ENCODE results near the gene SORCS1.

SORCS1 gene

GRCh38 chr10:106913348-106913747, 251.2 kb downstream of the SORCS1 start:
- H3K27ac ChIP-seq, result no peak overlapping the region
- TF ChIP-seq ZFX (IDR thresholded peaks at IDR 0.05; ENCODE audit: borderline replicate concordance), result no peak
- no peak for TF ChIP-seq CTCF (IDR thresholded peaks at IDR 0.05)

GRCh38 chr10:106911096-106911495, 253.4 kb downstream of the SORCS1 start:
- TF ChIP-seq ZFX (IDR thresholded peaks at IDR 0.05; ENCODE audit: borderline replicate concordance) (no peak), CTCF (IDR thresholded peaks at IDR 0.05) (no peak)
- H3K27ac ChIP-seq, result no peak overlapping the region

DNA sequence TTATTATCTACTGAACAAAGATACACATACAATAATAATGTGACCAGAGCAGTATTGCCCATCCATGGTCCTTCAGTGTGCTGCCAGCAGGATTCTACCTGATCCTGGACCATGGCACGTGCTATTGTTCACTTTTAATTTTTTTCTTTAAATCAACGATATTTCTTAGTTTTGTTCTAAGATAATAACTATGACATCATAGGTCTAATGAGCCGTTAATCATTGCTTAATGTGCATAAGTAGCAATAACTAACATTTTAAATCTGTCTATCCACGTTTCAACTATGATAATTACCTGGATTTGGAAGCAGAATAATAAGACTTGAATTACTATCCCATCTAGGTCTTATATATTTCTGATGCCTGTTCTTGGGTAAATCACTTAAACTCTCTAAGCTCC, 253.8 kb downstream of the SORCS1 start:
- TF ChIP-seq ZFX (IDR thresholded peaks at IDR 0.05; ENCODE audit: borderline replicate concordance) (no peak), CTCF (IDR thresholded peaks at IDR 0.05) (no peak)
- H3K27ac ChIP-seq, result no peak overlapping the region

DNA sequence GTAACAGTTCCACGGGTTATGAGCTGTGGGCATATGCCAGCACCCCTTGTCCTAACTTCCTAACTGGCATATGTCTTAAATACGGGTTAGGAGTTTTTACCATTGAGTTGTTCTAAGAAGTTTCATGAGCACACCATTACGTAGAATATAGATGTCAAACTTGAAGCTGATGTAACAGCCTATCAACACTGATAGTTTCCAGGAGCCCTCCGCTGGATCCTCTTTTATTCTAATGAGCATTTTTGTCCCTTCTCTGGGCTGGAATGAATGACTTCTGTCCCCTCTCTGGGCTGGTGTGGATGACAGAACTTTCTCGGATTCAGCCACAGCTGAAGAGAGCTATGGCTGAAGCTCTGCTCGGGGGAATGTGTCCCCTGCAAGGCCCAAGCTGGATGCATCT, 256.3 kb downstream of the SORCS1 start:
- TF ChIP-seq ZFX (IDR thresholded peaks at IDR 0.05; ENCODE audit: borderline replicate concordance), result no peak
- no peak for TF ChIP-seq CTCF (IDR thresholded peaks at IDR 0.05)
- no peak overlapping the region for H3K27ac ChIP-seq

DNA sequence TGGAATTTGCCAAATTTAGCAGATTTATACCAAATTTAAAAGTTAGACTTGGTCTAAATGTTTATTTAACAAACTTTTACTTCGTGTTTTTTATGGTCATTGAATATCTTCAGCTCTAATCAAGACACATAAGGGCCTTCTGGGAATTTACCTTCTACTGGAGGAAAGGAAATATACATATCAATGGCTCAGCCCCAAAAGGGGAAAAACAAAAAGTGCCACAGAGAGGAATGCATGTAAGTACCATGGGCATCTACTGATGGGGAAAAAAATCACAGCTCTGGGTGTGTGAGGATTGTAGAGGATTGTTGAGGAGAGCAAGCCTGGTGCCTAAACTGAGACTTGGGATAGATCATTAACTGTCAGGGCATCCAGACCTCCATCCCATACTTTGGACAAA, 260.3 kb downstream of the SORCS1 start:
- H3K27ac ChIP-seq, result no peak overlapping the region
- no peak for TF ChIP-seq CTCF (IDR thresholded peaks at IDR 0.05)
- TF ChIP-seq ZFX (IDR thresholded peaks at IDR 0.05; ENCODE audit: borderline replicate concordance), result no peak

DNA sequence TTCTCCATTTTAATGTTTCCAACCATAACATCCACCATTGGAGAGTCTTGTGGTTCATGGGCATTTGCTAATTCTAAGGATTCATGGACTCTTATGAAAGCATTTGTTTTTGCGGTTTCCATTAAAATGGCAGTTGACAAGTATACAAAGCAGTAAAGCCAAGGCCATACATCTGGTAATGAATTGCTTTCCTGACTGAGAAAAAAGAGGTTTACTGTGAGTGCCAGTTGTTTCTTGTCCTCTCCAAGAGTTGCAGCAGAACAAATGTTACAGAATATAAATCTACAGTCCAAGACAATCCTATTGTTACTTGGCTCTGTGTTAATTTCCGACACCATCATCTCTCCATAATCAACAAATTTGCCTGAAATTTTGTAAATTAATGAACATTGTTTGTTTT, 261.3 kb downstream of the SORCS1 start:
- no peak for TF ChIP-seq CTCF (IDR thresholded peaks at IDR 0.05)
- TF ChIP-seq ZFX (IDR thresholded peaks at IDR 0.05; ENCODE audit: borderline replicate concordance), result no peak

GRCh38 chr10:106900016-106900652, 264.4 kb downstream of the SORCS1 start:
- TF ChIP-seq CTCF (IDR thresholded peaks at IDR 0.05) (no peak), ZFX (IDR thresholded peaks at IDR 0.05; ENCODE audit: borderline replicate concordance) (no peak)

More for the DNA sequence above, 261.3 kb downstream of the SORCS1 start:
- H3K27ac ChIP-seq, result no peak overlapping the region

More at GRCh38 chr10:106900016-106900652, 264.4 kb downstream of the SORCS1 start:
- H3K27ac ChIP-seq, result no peak overlapping the region
